DOHH2 (cell line): Measurements from ENCODE around the gene DSCAML1.

Experiments used
- H3F3A ChIP-seq: fragments of 200-600 bp; sonication (generic), shearing (Covaris generic); 2 replicates; pipeline ENCODE4 v1.6.0; 2016; ENCODE audit warnings: antibody characterized with exemption, mild to moderate bottlenecking; ENCODE audit not compliant: control insufficient read depth, insufficient read depth
- H3K27ac ChIP-seq: fragments of 200-600 bp; sonication (generic); 2 replicates; pipeline ENCODE4 v1.5.1; 2014; ENCODE audit warnings: low read depth, mild to moderate bottlenecking, low read length, moderate library complexity
- H3K27me3 ChIP-seq: fragments of 200-600 bp; sonication (generic); 2 replicates; pipeline ENCODE4 v1.6.1; 2014; ENCODE audit warnings: mild to moderate bottlenecking, low read length, mixed read lengths; ENCODE audit not compliant: control insufficient read depth
- H3K36me3 ChIP-seq: fragments of 200-600 bp; sonication (generic); 2 replicates; pipeline ENCODE4 v1.6.1; 2014; ENCODE audit warnings: mild to moderate bottlenecking, low read length, moderate library complexity, mixed read lengths; ENCODE audit not compliant: control insufficient read depth
- H3K4me1 ChIP-seq: fragments of 200-600 bp; sonication (generic); 2 replicates; pipeline ENCODE4 v1.6.1; 2014; ENCODE audit warnings: mild to moderate bottlenecking, low read length, mixed read lengths; ENCODE audit not compliant: control insufficient read depth
- H3K4me2 ChIP-seq: fragments of 200-600 bp; sonication (generic); 2 replicates; pipeline ENCODE4 v1.6.0; 2014; ENCODE audit warnings: mild to moderate bottlenecking, low read length, moderate library complexity
- H3K4me3 ChIP-seq: fragments of 200-600 bp; sonication (generic); 2 replicates; pipeline ENCODE4 v1.5.1; 2014; ENCODE audit warnings: mild to moderate bottlenecking, low read length, mixed read lengths
- H3K79me2 ChIP-seq: fragments of 200-600 bp; sonication (generic); 2 replicates; pipeline ENCODE4 v1.6.1; 2014; ENCODE audit warnings: mild to moderate bottlenecking, low read length, mixed read lengths; ENCODE audit not compliant: control insufficient read depth
- H3K9me2 ChIP-seq: fragments of 200-600 bp; sonication (generic); replicated peaks from 2 replicates; pipeline ENCODE4 v1.6.1; 2014; ENCODE audit warnings: mild to moderate bottlenecking, low read length, mixed read lengths; ENCODE audit not compliant: control insufficient read depth
- H3K9me3 ChIP-seq: fragments of 200-600 bp; sonication (generic); 2 replicates; pipeline ENCODE4 v1.6.1; 2014; ENCODE audit warnings: antibody characterized with exemption, low read length, mixed read lengths; ENCODE audit not compliant: control insufficient read depth, insufficient read depth
- H4K20me1 ChIP-seq: fragments of 200-600 bp; sonication (generic); 2 replicates; pipeline ENCODE4 v1.6.0; 2014; ENCODE audit warnings: low read depth, mild to moderate bottlenecking, antibody characterized with exemption, low read length, moderate library complexity; ENCODE audit not compliant: control insufficient read depth, insufficient read depth
- EZH2phosphoT487 ChIP-seq: fragments of 200-600 bp; sonication (generic); IDR thresholded peaks from 2 replicates; pipeline ENCODE4 v1.6.1; 2017; ENCODE audit warnings: borderline replicate concordance, mild to moderate bottlenecking, antibody characterized with exemption, low read length, moderate library complexity, mixed read lengths
- TF ChIP-seq, protein P1 (sequence below): fragments of 200-600 bp; sonication (generic); IDR thresholded peaks from one replicate; pipeline ENCODE4 v1.5.1; 2014; ENCODE audit warnings: antibody characterized with exemption, mild to moderate bottlenecking, low read depth, low read length; ENCODE audit not compliant: poor library complexity, severe bottlenecking

Gene DSCAML1

GRCh38 chr11:117481885-117482284 lies 315.1 kb downstream of the DSCAML1 start:
- Histone ChIP-seq H3K4me1 (no peaks in the 10 kb centered on the region), H3K9me3 (no peaks in the 10 kb centered on the region), H3K79me2 (no peaks in the 10 kb centered on the region), H3K27ac (no peak overlapping the region), H3K4me2 (no peak overlapping the region), H3F3A (no peaks in the 10 kb centered on the region), H3K9me2 (no peaks in the 10 kb centered on the region), H3K36me3 (no peaks in the 10 kb centered on the region), H4K20me1 (no peaks in the 10 kb centered on the region), H3K27me3 (no peaks in the 10 kb centered on the region), H3K4me3 (no peak overlapping the region)
- TF ChIP-seq EZH2phosphoT487: no peak
- TF ChIP-seq, protein P1, sequence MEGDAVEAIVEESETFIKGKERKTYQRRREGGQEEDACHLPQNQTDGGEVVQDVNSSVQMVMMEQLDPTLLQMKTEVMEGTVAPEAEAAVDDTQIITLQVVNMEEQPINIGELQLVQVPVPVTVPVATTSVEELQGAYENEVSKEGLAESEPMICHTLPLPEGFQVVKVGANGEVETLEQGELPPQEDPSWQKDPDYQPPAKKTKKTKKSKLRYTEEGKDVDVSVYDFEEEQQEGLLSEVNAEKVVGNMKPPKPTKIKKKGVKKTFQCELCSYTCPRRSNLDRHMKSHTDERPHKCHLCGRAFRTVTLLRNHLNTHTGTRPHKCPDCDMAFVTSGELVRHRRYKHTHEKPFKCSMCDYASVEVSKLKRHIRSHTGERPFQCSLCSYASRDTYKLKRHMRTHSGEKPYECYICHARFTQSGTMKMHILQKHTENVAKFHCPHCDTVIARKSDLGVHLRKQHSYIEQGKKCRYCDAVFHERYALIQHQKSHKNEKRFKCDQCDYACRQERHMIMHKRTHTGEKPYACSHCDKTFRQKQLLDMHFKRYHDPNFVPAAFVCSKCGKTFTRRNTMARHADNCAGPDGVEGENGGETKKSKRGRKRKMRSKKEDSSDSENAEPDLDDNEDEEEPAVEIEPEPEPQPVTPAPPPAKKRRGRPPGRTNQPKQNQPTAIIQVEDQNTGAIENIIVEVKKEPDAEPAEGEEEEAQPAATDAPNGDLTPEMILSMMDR: no peak

GRCh38 chr11:117481036-117481435 lies 316.0 kb downstream of the DSCAML1 start:
- H3K27me3 ChIP-seq: no peaks in the 10 kb centered on the region
- TF ChIP-seq EZH2phosphoT487: no peak
- TF ChIP-seq, protein P1: no peak
- H3K4me2 ChIP-seq: no peak overlapping the region
- no peaks in the 10 kb centered on the region for H4K20me1 ChIP-seq
- no peak overlapping the region for H3K27ac ChIP-seq
- no peaks in the 10 kb centered on the region for H3F3A ChIP-seq
- no peaks in the 10 kb centered on the region for H3K9me2 ChIP-seq
- no peaks in the 10 kb centered on the region for H3K9me3 ChIP-seq
- H3K36me3 ChIP-seq: no peaks in the 10 kb centered on the region
- H3K79me2 ChIP-seq: no peaks in the 10 kb centered on the region
- no peak overlapping the region for H3K4me3 ChIP-seq
- no peaks in the 10 kb centered on the region for H3K4me1 ChIP-seq

- no peak for TF ChIP-seq EZH2phosphoT487
- TF ChIP-seq, protein P1: no peak
- Histone ChIP-seq H3K4me3 (no peak overlapping the region), H3F3A (no peaks in the 10 kb centered on the region), H3K4me2 (no peak overlapping the region), H4K20me1 (no peaks in the 10 kb centered on the region), H3K9me2 (no peaks in the 10 kb centered on the region), H3K79me2 (no peaks in the 10 kb centered on the region), H3K9me3 (no peaks in the 10 kb centered on the region), H3K36me3 (no peaks in the 10 kb centered on the region), H3K4me1 (no peaks in the 10 kb centered on the region), H3K27me3 (no peaks in the 10 kb centered on the region), H3K27ac (no peak overlapping the region)
These were observed 316.8 kb downstream of the DSCAML1 start for GRCh38 chr11:117480221-117480620.

GRCh38 chr11:117479372-117479771 lies 317.6 kb downstream of the DSCAML1 start:
- Histone ChIP-seq H3K27me3 (no peaks in the 10 kb centered on the region), H4K20me1 (no peaks in the 10 kb centered on the region), H3K4me2 (no peak overlapping the region), H3K79me2 (no peaks in the 10 kb centered on the region), H3K9me3 (no peaks in the 10 kb centered on the region), H3F3A (no peaks in the 10 kb centered on the region), H3K36me3 (no peaks in the 10 kb centered on the region), H3K4me1 (no peaks in the 10 kb centered on the region), H3K27ac (no peak overlapping the region), H3K9me2 (no peaks in the 10 kb centered on the region), H3K4me3 (no peak overlapping the region)
- TF ChIP-seq EZH2phosphoT487: no peak
- TF ChIP-seq, protein P1: peak; percentile 77
